ENCODE results near the gene ANKRD34C. TPM values are rescaled to one million over a fixed set of nuclear protein-coding genes. Genes with fewer than 3 reads are reported as not detected.

Gene ANKRD34C
- total RNA-seq, 2 donors from 2014 or later, result not detected

Other genes with a start within 250 kb of the ANKRD34C start
- gene RASGRF1, start 191.9 kb upstream of the ANKRD34C start, total RNA-seq, result not detected
- gene TMED3, start 28.4 kb downstream of the ANKRD34C start, total RNA-seq, result 10 to 100 TPM; 37.9 to 40.9 TPM
- under 1 TPM; 0.53 to 0.55 TPM for gene MINAR1, start 149.6 kb downstream of the ANKRD34C start, total RNA-seq